K562 (cell line): ENCODE data around the gene WDR46. TPM values are rescaled to one million over a fixed set of nuclear protein-coding genes. Genes with fewer than 3 reads are reported as not detected.

ENCODE experiments used
- ATF6 ChIP-seq: sonication (generic); formaldehyde crosslinking; IDR thresholded peaks from 2 replicates; pipeline ENCODE4 v1.4.0; 2020; ENCODE audit warnings: mild to moderate bottlenecking, missing genetic modification reagents
- ATF7 ChIP-seq: fragments of 450-650 bp; IDR thresholded peaks from 2 replicates; pipeline ENCODE4 v1.7.1; 2014; ENCODE audit warnings: mild to moderate bottlenecking, moderate library complexity
- CBX3 ChIP-seq, 2 experiments: IDR thresholded peaks; 1 replicate in 1 of 2; 2 replicates in 1 of 2; pipeline ENCODE4 v1.6.1; 2012; ENCODE audit warnings: inconsistent platforms in 2 of 2, low read length in 2 of 2, borderline replicate concordance in 1 of 2, control low read depth in 1 of 2
- CTBP1 ChIP-seq: fragments of 450-650 bp; IDR thresholded peaks from 2 replicates; pipeline ENCODE4 v1.6.1; 2016; ENCODE audit warnings: borderline replicate concordance
- E2F1 ChIP-seq: sonication (generic); formaldehyde crosslinking; IDR thresholded peaks from 2 replicates; pipeline ENCODE4 v1.8.1; 2023; ENCODE audit warnings: mild to moderate bottlenecking, missing genetic modification reagents, moderate library complexity
- ETV1 ChIP-seq: fragments of 450-650 bp; conservative IDR thresholded peaks from 2 replicates; pipeline ENCODE4 v1.6.1; 2016; ENCODE audit warnings: missing genetic modification characterization, control low read depth, low read depth, missing compliant biosample characterization
- FOXA3 ChIP-seq, 2 experiments: fragments of 450-650 bp in 1 of 2; sonication (generic) in 1 of 2; formaldehyde crosslinking; IDR thresholded peaks in 1 of 2; conservative IDR thresholded peaks in 1 of 2; 2 replicates each; pipeline versions ENCODE4 v1.4.0 to v1.8.0; 2020 to 2022; ENCODE audit warnings: mild to moderate bottlenecking in 2 of 2, missing genetic modification reagents in 1 of 2
- HDAC3 ChIP-seq: fragments of 450-650 bp; IDR thresholded peaks from 2 replicates; pipeline ENCODE4 v1.6.1; 2018; ENCODE audit warnings: borderline replicate concordance, mild to moderate bottlenecking, moderate library complexity; ENCODE audit not compliant: partially characterized antibody
- MXI1 ChIP-seq: IDR thresholded peaks from 2 replicates; pipeline ENCODE4 v1.6.1; 2011; ENCODE audit warnings: low read depth, mild to moderate bottlenecking, improper control_type of control experiment, low read length
- MYC ChIP-seq, 2 experiments: fragments of 250-450 bp in 1 of 2; sonication (Bioruptor Pico) in 1 of 2; IDR thresholded peaks; 2 replicates each; pipeline versions ENCODE4 v1.5.1 to v1.6.1; 2012 to 2021; ENCODE audit warnings: low read depth in 2 of 2, borderline replicate concordance in 1 of 2, improper control_type of control experiment in 1 of 2, low read length in 1 of 2, mild to moderate bottlenecking in 1 of 2, moderate library complexity in 1 of 2
- PHB ChIP-seq: fragments of 250-450 bp; sonication (Bioruptor Pico); IDR thresholded peaks from 2 replicates; pipeline ENCODE4 v1.5.0; 2021
- SAP30 ChIP-seq: fragments of 200-600 bp; sonication (generic); IDR thresholded peaks from 2 replicates; pipeline ENCODE4 v1.6.1; 2012; ENCODE audit warnings: borderline replicate concordance, low read depth, mild to moderate bottlenecking, moderate library complexity, low read length, control low read depth, inconsistent platforms; ENCODE audit not compliant: insufficient read depth, poor library complexity, severe bottlenecking
- SRSF9 ChIP-seq: fragments of 200-400 bp; formaldehyde crosslinking; IDR thresholded peaks from 2 replicates; pipeline ENCODE4 v1.6.1; 2017; ENCODE audit warnings: low read depth, low read length, borderline replicate concordance
- TARDBP ChIP-seq: fragments of 450-650 bp; IDR thresholded peaks from 2 replicates; pipeline ENCODE4 v1.6.1; 2016
- ZBTB43 ChIP-seq: sonication (generic); formaldehyde crosslinking; IDR thresholded peaks from 2 replicates; pipeline ENCODE4 v1.8.0; 2023; ENCODE audit warnings: mild to moderate bottlenecking, missing genetic modification reagents
- ZEB2 ChIP-seq: fragments of 450-650 bp; IDR thresholded peaks from 2 replicates; pipeline ENCODE4 v1.6.1; 2016
- ZNF347 ChIP-seq: fragments of 450-650 bp; formaldehyde crosslinking; IDR thresholded peaks from 2 replicates; pipeline ENCODE4 v1.4.0; 2020; ENCODE audit warnings: low read depth, mild to moderate bottlenecking, moderate library complexity
- ZNF449 ChIP-seq: fragments of 250-450 bp; sonication (Bioruptor Pico); IDR thresholded peaks from 2 replicates; pipeline ENCODE4 v1.8.0; 2022; ENCODE audit warnings: moderate library complexity, mild to moderate bottlenecking, inconsistent platforms
- ZNF696 ChIP-seq: fragments of 250-450 bp; sonication (Bioruptor Pico); conservative IDR thresholded peaks from 2 replicates; pipeline ENCODE4 v1.4.0; 2020; ENCODE audit warnings: mild to moderate bottlenecking, moderate library complexity
- polyA plus RNA-seq, 8 experiments: library from polyadenylated mRNA; depleted of rRNA in 4 of 8; stranded (reverse) in 5 of 8; unstranded in 3 of 8; fragments of >200 nt; fragmentation: Nextera tagmentation in 2 of 8; fragmentation: Illumina TruSeq in 1 of 8; extraction: Ambion mirVana in 2 of 8; extraction: Trizol in 1 of 8; gene quantifications; 2 replicates each; pipeline versions ENCODE4 v1.2.1 to v1.2.3, GENCODE V29; 2011 to 2014; ENCODE audit warnings: inconsistent platforms in 1 of 8, missing spikeins in 1 of 8
- total RNA-seq, 7 experiments: library from RNA; depleted of rRNA in 6 of 7; stranded (reverse); fragments of >200 nt in 6 of 7; fragmentation: Illumina TruSeq in 2 of 7; extraction: Trizol in 2 of 7; gene quantifications; 2 replicates each; pipeline versions ENCODE4 v1.2.1 to v1.2.3, GENCODE V29; 2011 to 2021; ENCODE audit warnings: low replicate concordance in 1 of 7
- TF ChIP-seq, protein P1 (sequence below): fragments of 250-450 bp; sonication (Bioruptor Pico); IDR thresholded peaks from 2 replicates; pipeline ENCODE4 v1.9.0; 2021; ENCODE audit warnings: mild to moderate bottlenecking

The WDR46 gene
- total and polyA plus RNA-seq, 9 of the 15 experiments (the other 6 are each of a cell fraction or from before 2014, with no cell fraction given) = 8.9 to 146 (median 93.1) TPM

- TF ChIP-seq PHB (CRISPR knock-in tag) (peak; percentile 84), ATF6 (CRISPR knock-in tag) (peak; percentile 61; the same call in 1 of the 2 replicates), TARDBP (peak; percentile 23; the same call in 1 of the 2 replicates), MYC (IDR thresholded peaks at IDR 0.05; ENCODE audit: low read depth, low read length) (peak; percentile 73), MYC (CRISPR knock-in tag; IDR thresholded peaks at IDR 0.05; ENCODE audit: borderline replicate concordance, low read depth) (peak; percentile 62; the same call in 1 of the 2 replicates), ZNF449 (CRISPR knock-in tag) (no peak), ZEB2 (0 out of 2 replicates have a peak, but pooled peaks have one; percentile 27), ETV1 (tag) (peak; percentile 97), HDAC3 (peak; percentile 90), ZBTB43 (no peak), ZNF347 (CRISPR knock-in tag) (0 out of 2 replicates have a peak, but pooled peaks have one; percentile 15), CBX3 (IDR thresholded peaks at IDR 0.05; ENCODE audit: borderline replicate concordance in 1 of 2, low read length in 2 of 2) (peak in 1 of 2 experiments; percentile 25; a peak in 2 of 3 replicates), ZNF696 (CRISPR knock-in tag) (0 out of 2 replicates have a peak, but pooled peaks have one; percentile 68), SAP30 (peak; percentile 61), MXI1 (no peak), CTBP1 (peak; percentile 92; the same call in 1 of the 2 replicates), SRSF9 (no peak), FOXA3 (CRISPR knock-in tag; conservative IDR thresholded peaks at IDR 0.05 in 1 of 2, IDR thresholded peaks at IDR 0.05 in 1 of 2) (peak; percentile 43 to 83; a peak in 3 of 4 replicates), E2F1 (CRISPR knock-in tag) (peak; percentile 70; the same call in 1 of the 2 replicates), ATF7 (peak; percentile 72)
- TF ChIP-seq, protein P1, sequence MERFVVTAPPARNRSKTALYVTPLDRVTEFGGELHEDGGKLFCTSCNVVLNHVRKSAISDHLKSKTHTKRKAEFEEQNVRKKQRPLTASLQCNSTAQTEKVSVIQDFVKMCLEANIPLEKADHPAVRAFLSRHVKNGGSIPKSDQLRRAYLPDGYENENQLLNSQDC (CRISPR knock-in tag) = no peak
Measured at GRCh38 chr6:33299237-33299944, 10.4 kb upstream of the WDR46 start (continued).
